HuH-7.5 (cell line): ENCODE measurements around the gene AURKB.
"Not testable (repeated sequence)": the region's sequence is repeated elsewhere in the genome, so short reads cannot be mapped to it uniquely, and the experiment has no call there.

Experiments
- DNase-seq: peaks from one replicate; pipeline ENCODE4 v3.0.0; 2011; ENCODE audit warnings: low spot score

AURKB gene

DNA sequence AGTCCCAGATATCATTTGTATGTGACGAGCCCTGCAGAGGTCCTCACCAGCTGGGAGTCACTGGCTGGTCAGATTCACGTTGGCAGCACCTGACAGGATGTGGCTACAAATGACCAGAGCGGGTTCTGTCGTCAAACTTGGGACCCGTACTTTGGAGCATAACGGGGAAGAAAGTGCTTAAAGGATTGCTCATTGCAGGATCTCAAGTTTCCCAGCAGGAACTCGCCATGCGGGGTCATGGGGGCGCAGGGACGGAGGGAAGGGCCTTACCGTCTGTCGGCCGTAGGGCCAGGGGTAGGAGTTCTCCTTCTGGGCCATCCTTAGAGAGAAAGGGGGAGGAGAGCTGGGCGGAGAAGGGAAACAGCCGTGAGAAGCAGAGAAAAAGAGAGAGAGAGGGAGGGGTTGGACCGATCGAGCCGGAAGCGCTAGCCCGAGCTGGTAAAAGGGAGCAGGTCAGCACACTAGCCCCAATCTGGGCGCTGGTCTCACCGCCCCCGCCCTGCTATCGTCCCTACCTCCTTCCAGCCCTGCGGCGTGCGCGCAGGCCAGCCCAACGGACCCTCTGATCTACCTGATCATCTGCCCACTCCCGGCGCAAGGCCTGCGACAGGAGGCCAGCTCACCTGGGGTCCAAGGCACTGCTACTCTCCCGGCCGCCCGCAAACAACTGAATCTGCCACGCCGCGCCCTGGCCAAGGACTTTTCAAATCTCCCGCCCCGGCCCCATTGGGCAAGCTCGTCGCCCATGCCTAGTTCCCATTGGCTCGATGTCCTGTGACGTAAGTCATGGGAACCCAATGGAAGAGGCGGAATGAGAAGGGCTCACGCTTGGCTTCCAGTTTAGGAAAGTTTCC is at the start of gene AURKB:
Gene AURKB, minus strand, starts transcription at position 669 of the 854 bp plus-strand sequence. Its CDS starts 351 bp downstream, at position 318.
- DNase-seq, result peak; percentile 78

DNA sequence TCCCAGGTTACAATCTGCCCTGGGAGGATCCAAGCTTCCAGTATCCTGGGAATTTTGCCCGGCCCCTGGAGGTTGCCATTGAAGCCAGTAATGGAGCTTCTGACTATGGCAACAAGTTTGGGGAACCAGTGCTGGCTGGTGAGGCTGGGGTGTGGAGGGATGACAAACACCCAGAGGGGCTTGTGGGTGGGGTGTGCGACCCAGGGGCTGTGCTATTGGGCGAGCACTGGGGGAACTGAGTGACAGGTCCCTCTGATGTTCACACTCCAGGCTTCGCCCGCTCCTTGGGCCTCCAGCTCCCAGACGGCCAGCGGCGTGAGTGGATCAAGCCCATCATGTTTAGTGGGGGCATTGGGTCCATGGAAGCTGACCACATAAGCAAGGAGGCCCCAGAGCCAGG is 47.4 kb upstream of the AURKB start:
- no peak for DNase-seq

DNA sequence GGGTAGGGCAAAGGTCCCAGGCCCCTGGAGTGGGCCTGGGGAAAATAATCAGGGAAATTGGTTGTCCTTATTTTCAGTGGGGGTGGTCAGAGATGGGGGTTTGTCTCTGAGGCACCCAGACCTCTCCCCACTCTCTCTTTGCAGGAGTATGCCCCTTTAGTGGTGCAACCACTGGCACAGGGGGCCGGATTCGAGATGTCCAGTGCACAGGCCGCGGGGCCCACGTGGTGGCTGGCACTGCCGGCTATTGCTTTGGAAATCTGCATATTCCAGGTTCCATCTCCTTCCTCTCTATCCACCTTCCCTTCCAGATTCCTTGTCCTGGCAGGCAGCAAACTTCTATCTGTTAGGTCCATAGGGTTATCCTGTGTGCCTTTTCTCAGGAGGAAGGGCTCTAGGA is 46.3 kb upstream of the AURKB start:
- DNase-seq, result no peak

- DNase-seq, result no peak
Observed at GRCh38 chr17:8256291-8256690, 45.9 kb upstream of the AURKB start.

DNA sequence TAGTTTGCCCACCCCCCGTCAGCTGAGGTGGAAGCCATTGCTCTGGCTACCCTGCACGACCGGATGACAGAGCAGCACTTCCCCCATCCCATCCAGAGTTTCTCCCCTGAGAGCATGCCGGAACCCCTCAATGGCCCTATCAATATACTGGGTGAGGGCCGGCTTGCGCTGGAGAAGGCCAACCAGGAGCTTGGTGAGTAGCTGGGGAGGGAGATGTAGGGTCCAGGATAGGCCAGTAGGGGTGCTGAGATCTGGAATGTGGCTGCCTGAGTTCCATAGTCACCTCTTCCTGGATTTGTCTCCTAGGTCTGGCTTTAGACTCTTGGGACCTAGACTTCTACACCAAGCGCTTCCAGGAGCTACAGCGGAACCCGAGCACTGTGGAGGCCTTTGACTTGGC is 45.1 kb upstream of the AURKB start:
- DNase-seq, result no peak

- DNase-seq, result no peak
Observed at GRCh38 chr17:8254881-8255280, 44.5 kb upstream of the AURKB start.

- no peak for DNase-seq
Observed at GRCh38 chr17:8253801-8254200, 43.4 kb upstream of the AURKB start.

DNA sequence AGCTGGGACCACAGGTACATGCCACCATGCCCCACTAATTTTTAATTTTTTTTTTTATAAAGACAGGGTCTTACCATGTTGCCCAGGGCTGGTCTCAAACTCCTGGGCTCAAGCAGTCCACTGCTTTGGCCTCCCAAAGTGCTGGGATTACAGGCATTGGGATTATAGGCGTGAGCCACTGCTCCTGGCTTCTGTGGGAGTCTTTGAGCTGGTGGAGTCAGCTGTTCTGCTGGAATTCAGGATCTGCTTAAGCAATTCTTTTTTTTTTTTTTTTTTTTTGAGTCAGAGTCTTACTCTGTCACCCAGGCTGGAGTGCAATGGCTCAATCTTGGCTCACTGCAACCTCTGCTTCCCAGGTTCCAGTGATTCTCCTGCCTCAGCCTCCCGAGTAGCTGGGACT is 41.0 kb upstream of the AURKB start:
- not testable (repeated sequence) for DNase-seq

- DNase-seq, result no peak
Observed at GRCh38 chr17:8249621-8250500, 39.5 kb upstream of the AURKB start.

- DNase-seq, result peak; percentile 78
Observed at GRCh38 chr17:8248751-8249607, 38.6 kb upstream of the AURKB start, which contains the start of gene PFAS. TSS of gene PFAS (plus strand) at chr17:8249289. CDS start at chr17:8253938, 4,649 bp downstream.

- DNase-seq, result no peak
Observed at GRCh38 chr17:8244768-8245167, 34.4 kb upstream of the AURKB start.

- DNase-seq, result no peak
Observed at GRCh38 chr17:8243827-8244226, 33.5 kb upstream of the AURKB start.

DNA sequence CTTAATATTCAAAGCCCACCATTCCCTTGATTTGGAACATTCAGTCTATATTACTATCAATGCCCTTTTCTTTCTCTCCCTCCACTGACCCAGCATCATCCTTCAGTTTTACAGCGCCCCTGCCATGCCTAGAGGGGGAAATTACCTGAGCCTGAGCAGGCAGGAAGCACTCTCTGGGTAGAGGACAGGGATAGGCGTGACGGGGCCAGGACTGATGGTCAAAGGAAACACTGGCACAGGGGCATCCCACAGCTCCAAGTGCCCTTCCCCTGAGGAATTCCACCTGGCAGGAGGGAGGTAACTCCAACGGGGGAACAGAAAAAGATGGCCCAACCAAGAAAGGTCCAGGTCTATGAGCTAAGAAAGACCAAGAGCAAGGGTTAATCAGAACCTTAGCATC is 27.5 kb upstream of the AURKB start:
- no peak for DNase-seq

DNA sequence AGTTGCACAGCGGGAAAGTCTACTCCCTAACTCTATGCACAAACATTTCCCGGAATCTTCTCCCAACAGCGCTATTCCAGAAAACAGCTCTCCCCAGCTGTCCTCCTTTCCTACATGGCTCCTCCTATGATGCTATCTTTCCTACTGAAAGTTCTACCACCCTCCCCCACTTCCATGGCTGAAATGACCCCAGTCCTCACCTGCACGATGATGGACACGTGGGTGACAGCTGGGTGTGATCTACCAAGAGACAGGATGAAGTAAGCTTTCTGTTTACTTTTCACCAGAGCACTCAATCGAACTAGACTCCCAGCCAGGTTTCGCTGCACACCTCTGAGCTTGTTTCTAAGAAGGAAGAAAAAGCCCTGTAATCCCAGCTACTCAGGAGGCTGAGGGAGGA is 26.8 kb upstream of the AURKB start:
- no peak for DNase-seq

DNA sequence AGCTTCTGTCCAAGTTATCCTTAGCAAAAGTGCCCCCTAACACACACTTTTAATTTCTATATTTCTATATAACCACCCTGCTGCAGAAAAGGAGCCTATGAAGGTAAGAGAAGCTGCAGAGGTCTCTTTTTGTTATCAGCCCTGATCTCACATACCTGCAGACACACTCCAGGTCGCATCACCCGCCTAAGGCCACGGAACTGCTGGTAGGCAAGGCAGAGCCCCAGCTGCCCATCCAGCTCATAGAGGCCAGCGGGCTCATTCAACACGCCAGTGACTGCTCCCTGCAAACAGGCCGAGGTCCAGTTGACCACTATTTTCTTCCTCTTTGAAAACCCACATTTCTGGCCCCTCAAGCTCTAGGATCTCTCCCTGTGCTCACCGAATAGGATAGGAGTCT is 25.3 kb upstream of the AURKB start:
- DNase-seq, result no peak

DNA sequence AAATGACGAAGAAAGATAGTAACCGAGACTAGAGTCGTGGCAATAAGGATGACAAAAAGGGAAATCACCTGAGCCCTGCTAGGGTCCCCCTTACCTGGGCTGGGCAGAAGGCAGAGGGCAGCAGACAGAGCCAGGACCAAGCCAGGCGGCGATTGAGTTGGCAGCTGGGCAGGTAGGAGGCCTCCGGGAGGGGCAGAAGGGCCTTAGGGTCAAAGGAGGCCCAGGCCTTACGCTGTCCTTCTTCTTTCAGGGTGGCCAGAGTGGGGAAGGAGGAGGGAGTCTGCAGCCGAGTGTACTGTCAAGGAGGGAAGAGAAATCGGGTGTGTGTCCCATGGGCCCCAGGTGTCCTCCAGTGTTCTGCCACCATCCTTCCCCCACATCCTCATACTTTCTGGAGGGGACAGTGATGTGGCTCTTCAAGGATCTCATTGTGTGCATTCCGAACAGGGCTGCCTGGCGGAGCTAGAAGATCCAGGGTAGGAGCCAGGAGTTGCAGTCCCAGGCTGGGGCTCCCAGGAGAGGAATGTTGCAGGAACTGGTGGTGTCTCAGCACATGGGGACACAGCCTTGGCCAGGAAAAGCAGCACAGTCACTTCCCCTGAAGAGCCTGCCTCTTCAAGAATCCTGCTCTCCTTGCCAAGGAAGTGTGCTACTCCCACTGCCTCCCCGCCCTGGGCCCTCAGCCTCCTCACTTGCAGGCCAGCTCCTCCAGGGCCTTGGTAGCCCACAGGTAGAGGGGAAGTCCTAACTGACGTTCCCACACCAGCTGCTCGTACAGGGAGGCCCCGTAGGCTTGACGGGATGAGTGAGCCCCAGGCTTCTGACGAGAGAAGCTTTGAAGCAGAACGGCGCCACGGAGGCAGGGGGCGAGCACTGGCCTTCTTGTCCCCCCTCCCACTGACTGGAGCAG is 24.2 kb upstream of the AURKB start:
- no peak for DNase-seq

DNA sequence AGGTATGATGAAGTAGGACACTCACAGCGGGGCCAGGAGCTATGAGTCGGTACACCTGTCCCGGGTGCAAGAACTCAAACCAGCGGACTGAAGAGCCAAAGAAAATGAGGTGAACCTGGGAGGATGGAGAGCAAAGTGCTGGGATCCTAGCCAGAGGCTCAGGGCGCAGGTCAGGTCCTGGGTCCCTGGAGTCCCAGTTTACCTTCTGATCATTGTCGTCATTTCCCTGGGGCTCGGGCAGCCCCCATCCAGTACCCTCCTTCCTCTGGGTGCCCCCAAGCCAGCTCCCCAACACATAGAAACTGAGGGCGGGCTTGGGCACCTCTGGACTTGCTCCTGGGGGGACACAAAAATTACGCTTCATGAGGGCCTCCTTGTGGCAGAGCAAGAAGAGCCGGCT is 21.3 kb upstream of the AURKB start:
- no peak for DNase-seq

GRCh38 chr17:8227238-8227581 is 16.8 kb upstream of the AURKB start:
- no peak for DNase-seq

DNA sequence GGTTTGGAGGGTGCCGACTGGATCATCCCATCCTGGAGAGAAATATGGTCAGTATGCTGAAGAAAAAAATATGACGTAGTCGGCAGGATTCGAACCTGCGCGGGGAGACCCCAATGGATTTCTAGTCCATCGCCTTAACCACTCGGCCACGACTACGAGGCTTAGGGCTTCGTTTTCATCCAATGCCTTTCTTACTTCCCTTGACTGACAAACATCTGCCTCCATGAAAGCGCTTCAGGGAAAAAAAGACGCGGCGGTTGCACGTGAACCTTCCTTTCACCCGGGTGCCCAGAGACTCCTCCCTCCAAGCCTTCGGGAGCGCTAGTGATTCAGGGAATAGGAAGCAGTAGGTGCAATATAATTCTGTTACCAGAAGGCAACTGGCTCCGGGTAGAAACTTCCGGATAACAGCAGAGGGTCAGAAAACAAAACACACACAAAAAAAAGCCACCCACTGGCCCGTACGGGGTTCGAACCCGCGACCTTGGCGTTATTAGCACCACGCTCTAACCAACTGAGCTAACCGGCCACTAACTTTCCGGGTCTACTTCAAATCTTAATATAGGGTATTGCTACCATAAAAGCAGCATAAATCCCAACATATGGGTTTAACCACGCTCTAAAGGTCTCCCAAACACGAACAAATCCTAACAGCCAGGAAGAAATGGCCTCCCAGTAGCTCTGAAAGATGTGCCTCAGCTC is 16.3 kb upstream of the AURKB start:
- DNase-seq, result no peak

- no peak for DNase-seq
Observed at GRCh38 chr17:8225813-8226535, 15.6 kb upstream of the AURKB start.
